ENCODE data around the gene RAD51B. TPM values are rescaled to one million over a fixed set of nuclear protein-coding genes. Genes with fewer than 3 reads are reported as not detected.

Gene RAD51B
- total RNA-seq, 1 experiment from 2014 or later: 16.7 TPM

- no CpG with 5 or more reads among the region's 4 CpGs for WGBS (ENCODE audit: extremely low coverage, insufficient read length, low lambda C conversion rate)
Observed at GRCh38 chr14:68591786-68592185, 772.2 kb downstream of the RAD51B start.

More at GRCh38 chr14:68591786-68592185, 772.2 kb downstream of the RAD51B start:
- Histone ChIP-seq H3K18ac (ENCODE audit: insufficient read length, low read depth, low read length) (no peak overlapping the region), H3K4ac (ENCODE audit: low read depth, low read length) (no peak overlapping the region), H4K91ac (ENCODE audit: insufficient read length, low read depth, low read length) (no peak overlapping the region), H2BK12ac (ENCODE audit: insufficient read length, low read depth, low read length) (no peak overlapping the region), H4K20me1 (ENCODE audit: control insufficient read depth, insufficient read depth, insufficient read length) (no peaks in the 10 kb centered on the region), H3K23ac (ENCODE audit: insufficient read length, low read depth, low read length) (no peak overlapping the region), H3K9ac (ENCODE audit: extremely low read depth, insufficient read length, low read length) (no peak overlapping the region), H3K56ac (ENCODE audit: insufficient read length, low read depth, low read length) (no peak overlapping the region), H3K79me2 (ENCODE audit: insufficient read depth, low read length) (no peaks in the 10 kb centered on the region; the same call in 1 of the 2 replicates), H3K27ac (ENCODE audit: insufficient read length, low read depth, low read length) (no peak overlapping the region), H3K79me1 (ENCODE audit: insufficient read depth, low read depth, low read length, poor library complexity, severe bottlenecking) (no peaks in the 10 kb centered on the region), H3K23me2 (ENCODE audit: insufficient read length, low read depth, low read length, poor library complexity, severe bottlenecking) (no peaks in the 10 kb centered on the region), H2BK15ac (ENCODE audit: low read depth, low read length) (no peak overlapping the region), H3K4me2 (ENCODE audit: insufficient read depth, insufficient read length, low read length) (no peak overlapping the region), H4K5ac (ENCODE audit: insufficient read length, low read depth, low read length) (no peak overlapping the region), H2BK120ac (ENCODE audit: low read depth, low read length, poor library complexity, severe bottlenecking) (no peak overlapping the region), H3K14ac (ENCODE audit: insufficient read depth, low read length) (no peak overlapping the region), H2BK20ac (ENCODE audit: low read depth, low read length, poor library complexity, severe bottlenecking) (no peak overlapping the region), H2AK5ac (ENCODE audit: insufficient read length, low read length) (no peak overlapping the region), H3K9me3 (ENCODE audit: control insufficient read depth, low read depth, low read length) (no peaks in the 10 kb centered on the region), H3K27me3 (ENCODE audit: insufficient read depth, low read length) (no peaks in the 10 kb centered on the region), H3T11ph (ENCODE audit: low read length) (no peak overlapping the region), H4K8ac (replicated peaks; ENCODE audit: insufficient read length, low read depth, low read length) (no peak overlapping the region), H2AFZ (ENCODE audit: low read length) (no peak overlapping the region), H2BK5ac (ENCODE audit: insufficient read length, low read length) (no peak overlapping the region), H3K4me1 (ENCODE audit: insufficient read depth, low read length) (peaks cover 30% of the 10 kb centered on the region; the same call in 1 of the 2 replicates)
- TF ChIP-seq CTCF (conservative IDR thresholded peaks at IDR 0.05): no peak
- Mint-ChIP-seq H3K36me3 (ENCODE audit: insufficient read depth in 1 of 3, low read depth in 3 of 3) (no peaks in the 10 kb centered on the region; a peak in 1 of 7 replicates), H3K4me3 (no peak overlapping the region), H3K27me3 (ENCODE audit: low read depth) (peaks cover 2% of the 10 kb centered on the region), H3K4me1 (peaks cover 67% of the 10 kb centered on the region in 2 experiments), H3K9me3 (no peaks in the 10 kb centered on the region), H3K27ac (no peak overlapping the region)
- DNase-seq: no peak
